KOPT-K1 (cell line): ENCODE measurements around the gene CDC14B.

Source experiments
- H3K27ac ChIP-seq: fragments of 200-600 bp; sonication (generic); 2 replicates; pipeline ENCODE4 v1.5.1; 2016; ENCODE audit warnings: antibody characterized with exemption, mild to moderate bottlenecking, low read depth, low read length; ENCODE audit not compliant: poor library complexity, severe bottlenecking
- H3K36me3 ChIP-seq: fragments of 200-600 bp; sonication (generic); 2 replicates; pipeline ENCODE4 v1.5.1; 2017; ENCODE audit warnings: antibody characterized with exemption, mild to moderate bottlenecking, low read length, moderate library complexity; ENCODE audit not compliant: insufficient read depth
- H3K9me3 ChIP-seq: fragments of 200-600 bp; sonication (generic); 2 replicates; pipeline ENCODE4 v1.5.1; 2017; ENCODE audit warnings: antibody characterized with exemption, low read length, mild to moderate bottlenecking; ENCODE audit not compliant: insufficient read depth, poor library complexity, severe bottlenecking

The CDC14B gene

DNA sequence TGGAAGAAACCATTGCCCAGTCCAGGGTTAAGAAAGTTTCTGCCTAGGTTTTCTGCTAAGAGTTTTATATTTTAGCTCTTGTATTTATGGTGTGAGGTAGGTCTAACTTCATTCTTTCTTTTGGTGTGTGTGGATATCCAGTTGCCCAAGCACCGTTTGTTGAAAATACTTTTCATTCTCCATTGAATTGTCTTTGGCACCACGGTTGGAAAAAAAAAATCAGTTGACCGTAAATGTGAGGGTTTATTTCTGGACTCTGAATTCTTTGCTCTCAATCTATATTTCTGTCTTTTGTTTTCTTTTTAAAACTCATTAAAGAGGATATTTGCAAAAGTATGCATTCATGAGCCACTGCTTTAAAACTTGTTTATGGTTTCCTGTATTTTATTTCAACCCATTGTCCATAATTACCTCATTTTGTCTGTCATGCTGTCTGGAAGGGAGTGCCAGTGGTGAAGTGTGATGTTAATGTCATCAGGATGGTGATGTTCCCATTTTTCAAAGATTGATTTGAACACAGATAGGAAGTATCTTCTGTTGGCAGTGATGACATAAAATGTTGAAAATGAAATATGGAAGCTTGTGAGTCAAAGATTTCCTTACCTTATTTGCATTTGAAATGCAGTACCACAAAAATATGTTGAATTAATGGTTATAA lies 135.8 kb downstream of the CDC14B start:
- Histone ChIP-seq H3K27ac (no peak overlapping the region), H3K36me3 (no peaks in the 10 kb centered on the region), H3K9me3 (no peaks in the 10 kb centered on the region)

GRCh38 chr9:96483197-96483596 lies 136.4 kb downstream of the CDC14B start:
- Histone ChIP-seq H3K36me3 (no peaks in the 10 kb centered on the region), H3K27ac (no peak overlapping the region), H3K9me3 (no peaks in the 10 kb centered on the region)

DNA sequence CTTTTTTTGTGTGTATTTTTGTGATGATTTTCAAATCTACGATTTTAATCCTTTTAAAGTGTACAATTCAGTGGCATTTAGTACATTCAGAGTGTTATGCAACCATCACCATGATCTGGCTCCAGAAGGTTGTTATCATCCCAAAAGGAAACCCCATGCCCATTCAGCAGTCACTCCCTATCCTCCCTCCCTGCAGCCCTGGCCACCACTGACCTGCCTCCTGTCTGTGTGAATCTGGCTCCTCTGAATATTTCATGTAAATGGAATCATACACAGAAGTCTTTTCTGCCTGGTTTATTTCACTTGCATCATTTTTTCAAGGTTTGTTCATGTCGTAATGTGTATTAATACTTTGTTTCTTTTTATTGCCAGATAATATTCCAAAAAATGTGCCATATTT lies 137.2 kb downstream of the CDC14B start:
- Histone ChIP-seq H3K27ac (no peak overlapping the region), H3K36me3 (no peaks in the 10 kb centered on the region), H3K9me3 (no peaks in the 10 kb centered on the region)

GRCh38 chr9:96480736-96481135 lies 138.9 kb downstream of the CDC14B start:
- Histone ChIP-seq H3K36me3 (no peaks in the 10 kb centered on the region), H3K9me3 (no peaks in the 10 kb centered on the region)

DNA sequence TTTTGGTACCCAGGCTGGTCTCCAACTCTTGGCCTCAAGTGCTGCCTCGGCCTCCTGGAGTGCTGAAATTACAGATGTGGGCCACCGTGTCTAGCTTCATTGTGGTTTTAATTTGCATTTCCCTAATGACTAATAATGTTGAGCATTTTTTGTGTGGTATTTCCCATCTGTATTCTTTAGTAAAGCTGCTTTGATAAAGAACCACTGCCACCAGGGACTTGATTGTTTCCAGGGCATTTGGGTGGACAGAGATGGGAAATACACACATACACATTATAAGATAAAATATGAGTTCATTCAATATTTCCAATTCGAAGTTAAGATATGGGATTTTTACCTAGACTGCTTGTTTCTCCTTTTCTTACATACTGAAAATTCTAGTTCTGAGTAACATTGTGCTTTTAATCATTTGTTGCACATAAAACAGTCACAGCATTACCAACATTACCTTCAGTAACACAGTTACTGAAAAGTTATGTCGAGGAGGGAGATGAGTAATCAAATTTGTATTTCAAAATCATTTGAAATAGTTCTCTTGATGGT lies 140.7 kb downstream of the CDC14B start:
- no peak overlapping the region for H3K27ac ChIP-seq
- H3K36me3 ChIP-seq = no peaks in the 10 kb centered on the region
- no peaks in the 10 kb centered on the region for H3K9me3 ChIP-seq

More at GRCh38 chr9:96480736-96481135, 138.9 kb downstream of the CDC14B start:
- no peak overlapping the region for H3K27ac ChIP-seq

DNA sequence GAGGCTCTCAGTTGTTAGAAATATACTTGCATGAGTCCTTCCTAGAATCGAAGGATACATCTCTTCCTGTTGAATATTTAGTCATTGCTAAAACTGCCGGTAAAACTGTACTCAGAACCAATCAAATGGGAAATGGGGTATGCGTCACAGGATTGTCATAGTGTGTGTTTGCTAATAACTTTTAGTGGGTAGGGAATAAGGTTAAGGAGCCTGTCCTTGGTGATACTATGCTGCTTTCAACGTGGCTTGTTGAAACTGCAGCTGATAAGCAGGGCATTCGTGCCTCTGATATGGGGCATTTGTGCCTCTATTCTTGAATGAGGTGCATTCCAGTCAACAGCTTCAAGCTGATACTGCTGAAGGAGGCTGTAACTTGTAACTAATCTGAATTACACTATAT lies 143.1 kb downstream of the CDC14B start:
- Histone ChIP-seq H3K9me3 (no peaks in the 10 kb centered on the region), H3K36me3 (no peaks in the 10 kb centered on the region), H3K27ac (no peak overlapping the region)

- Histone ChIP-seq H3K27ac (no peak overlapping the region), H3K36me3 (no peaks in the 10 kb centered on the region), H3K9me3 (no peaks in the 10 kb centered on the region)
These were observed 143.6 kb downstream of the CDC14B start for GRCh38 chr9:96476013-96476412.

GRCh38 chr9:96467784-96468183 lies 151.9 kb downstream of the CDC14B start:
- no peaks in the 10 kb centered on the region for H3K36me3 ChIP-seq
- no peaks in the 10 kb centered on the region for H3K9me3 ChIP-seq
- H3K27ac ChIP-seq = no peak overlapping the region

GRCh38 chr9:96464426-96464825 lies 155.2 kb downstream of the CDC14B start:
- Histone ChIP-seq H3K9me3 (no peaks in the 10 kb centered on the region), H3K27ac (no peak overlapping the region), H3K36me3 (no peaks in the 10 kb centered on the region)

DNA sequence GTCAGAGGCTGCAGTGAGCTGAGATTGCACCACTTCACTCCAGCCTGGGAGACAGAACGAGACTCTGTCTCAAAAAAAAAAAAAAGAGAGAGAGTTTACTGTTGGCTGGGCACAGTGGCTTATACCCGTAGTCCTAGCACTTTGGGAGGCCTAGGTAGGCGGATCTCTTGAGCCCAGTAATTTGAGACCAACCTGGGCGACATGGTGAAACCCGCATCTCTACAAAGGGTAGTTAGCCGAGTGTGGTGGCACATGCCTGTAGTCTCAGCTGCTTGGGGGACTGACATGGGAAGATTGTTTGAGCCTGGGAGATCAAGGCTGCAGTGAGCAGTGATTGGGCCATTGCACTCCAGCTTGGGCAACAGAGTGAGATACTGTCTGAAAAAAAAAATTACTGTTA lies 157.1 kb downstream of the CDC14B start:
- H3K27ac ChIP-seq = no peak overlapping the region
- no peaks in the 10 kb centered on the region for H3K9me3 ChIP-seq
- H3K36me3 ChIP-seq = no peaks in the 10 kb centered on the region

GRCh38 chr9:96461336-96461735 lies 158.3 kb downstream of the CDC14B start:
- Histone ChIP-seq H3K9me3 (no peaks in the 10 kb centered on the region), H3K36me3 (no peaks in the 10 kb centered on the region), H3K27ac (no peak overlapping the region)

- no peaks in the 10 kb centered on the region for H3K9me3 ChIP-seq
- H3K27ac ChIP-seq = no peak overlapping the region
- H3K36me3 ChIP-seq = no peaks in the 10 kb centered on the region
These were observed 158.8 kb downstream of the CDC14B start for GRCh38 chr9:96460882-96461281.

DNA sequence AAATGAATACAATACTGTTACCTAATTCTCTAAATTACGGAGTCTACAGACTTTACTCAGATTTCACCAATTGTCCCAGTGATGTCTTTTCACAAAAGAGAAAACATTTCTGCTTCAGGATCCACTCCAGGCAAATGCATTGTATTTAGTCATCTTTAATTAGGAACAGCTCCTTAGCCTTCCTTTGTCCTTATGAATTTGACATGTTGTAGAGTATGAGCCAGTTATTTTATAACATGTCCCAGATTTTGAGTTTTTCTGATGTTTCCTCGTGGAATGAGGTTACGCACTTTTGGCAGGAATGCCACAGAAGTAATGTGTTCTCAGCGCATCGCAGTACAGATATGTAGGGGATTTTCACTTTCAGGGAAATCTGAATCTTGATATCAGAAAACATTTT lies 159.2 kb downstream of the CDC14B start:
- no peaks in the 10 kb centered on the region for H3K36me3 ChIP-seq
- H3K27ac ChIP-seq = no peak overlapping the region
- H3K9me3 ChIP-seq = no peaks in the 10 kb centered on the region

- H3K9me3 ChIP-seq = no peaks in the 10 kb centered on the region
- H3K36me3 ChIP-seq = no peaks in the 10 kb centered on the region
- H3K27ac ChIP-seq = no peak overlapping the region
These were observed 160.2 kb downstream of the CDC14B start for GRCh38 chr9:96459268-96460007.

- Histone ChIP-seq H3K9me3 (no peaks in the 10 kb centered on the region), H3K36me3 (no peaks in the 10 kb centered on the region), H3K27ac (no peak overlapping the region)
These were observed 161.4 kb downstream of the CDC14B start for GRCh38 chr9:96458226-96458625.

DNA sequence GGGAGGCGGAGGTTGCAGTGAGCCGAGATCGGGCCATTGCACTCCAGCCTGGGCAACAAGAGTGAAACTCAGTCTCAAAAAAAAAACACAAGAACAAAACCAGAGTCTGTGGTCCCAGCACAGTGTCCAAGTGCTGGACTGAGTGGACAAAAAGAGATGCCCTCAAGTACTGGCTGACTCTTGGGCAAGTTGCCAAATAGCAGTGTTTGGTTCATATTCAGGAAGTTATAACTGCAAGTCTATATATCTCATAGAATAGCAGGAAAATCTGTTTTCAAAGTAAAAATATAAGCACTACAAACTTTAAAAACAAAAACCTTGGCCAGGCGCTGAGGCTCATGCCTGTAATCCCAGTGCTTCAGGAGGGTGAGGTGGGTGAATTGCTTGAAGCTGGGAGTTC lies 162.4 kb downstream of the CDC14B start:
- H3K36me3 ChIP-seq = no peaks in the 10 kb centered on the region
- H3K27ac ChIP-seq = no peak overlapping the region
- H3K9me3 ChIP-seq = no peaks in the 10 kb centered on the region
